Neural progenitor cell (in vitro differentiated cells): ENCODE data around the gene RETREG3. TPM values are rescaled to one million over a fixed set of nuclear protein-coding genes. Genes with fewer than 3 reads are reported as not detected.
"Not testable (repeated sequence)": the region's sequence is repeated elsewhere in the genome, so short reads cannot be mapped to it uniquely, and the experiment has no call there.

Source experiments
- DNase-seq: peaks from one replicate; pipeline ENCODE4 v3.0.0-alpha.2; 2016; ENCODE audit warnings: low spot score
- H2AFZ ChIP-seq: fragments of 200-600 bp; sonication (generic); replicated peaks from 2 replicates; pipeline ENCODE4 v1.6.1; 2016; ENCODE audit warnings: antibody characterized with exemption
- H3F3A ChIP-seq: fragments of 200-600 bp; sonication (generic); 2 replicates; pipeline ENCODE4 v1.6.1; 2016; ENCODE audit warnings: antibody characterized with exemption, low read depth
- H3K27ac ChIP-seq: fragments of 200-600 bp; sonication (generic); 2 replicates; pipeline ENCODE4 v1.5.1; 2016; ENCODE audit warnings: mild to moderate bottlenecking
- H3K27me3 ChIP-seq: fragments of 200-600 bp; sonication (generic); 2 replicates; pipeline ENCODE4 v1.6.1; 2016; ENCODE audit warnings: mild to moderate bottlenecking, moderate library complexity
- H3K36me3 ChIP-seq: fragments of 200-600 bp; sonication (generic); 2 replicates; pipeline ENCODE4 v1.5.1; 2016
- H3K4me1 ChIP-seq: fragments of 200-600 bp; sonication (generic); 2 replicates; pipeline ENCODE4 v1.6.1; 2016; ENCODE audit warnings: mixed run types
- H3K4me2 ChIP-seq: fragments of 200-600 bp; sonication (generic); 2 replicates; pipeline ENCODE4 v1.6.1; 2016
- H3K4me3 ChIP-seq: fragments of 200-600 bp; sonication (generic); 2 replicates; pipeline ENCODE4 v1.5.1; 2016
- H3K79me2 ChIP-seq: fragments of 200-600 bp; sonication (generic); 2 replicates; pipeline ENCODE4 v1.6.1; 2016; ENCODE audit warnings: low read depth
- H3K9ac ChIP-seq: fragments of 200-600 bp; sonication (generic); 2 replicates; pipeline ENCODE4 v1.6.1; 2016
- H3K9me3 ChIP-seq: fragments of 200-600 bp; sonication (generic); 2 replicates; pipeline ENCODE4 v1.5.1; 2016; ENCODE audit warnings: low read depth
- H4K20me1 ChIP-seq: fragments of 200-600 bp; sonication (generic); 2 replicates; pipeline ENCODE4 v1.6.1; 2016; ENCODE audit warnings: low read depth
- H3K27ac Mint-ChIP-seq: 3 replicates; pipeline ENCODE4 v1.8.0; 2021; ENCODE audit warnings: mixed read lengths
- H3K27me3 Mint-ChIP-seq: 2 replicates; pipeline ENCODE4 v1.8.0; 2022; ENCODE audit warnings: low read depth, mild to moderate bottlenecking, inconsistent platforms, moderate library complexity, mixed read lengths; ENCODE audit not compliant: insufficient read depth
- H3K36me3 Mint-ChIP-seq: 3 replicates; pipeline ENCODE4 v1.8.0; 2021; ENCODE audit warnings: mixed read lengths
- H3K4me1 Mint-ChIP-seq: 3 replicates; pipeline ENCODE4 v1.8.0; 2021; ENCODE audit warnings: mixed read lengths
- H3K4me3 Mint-ChIP-seq: 3 replicates; pipeline ENCODE4 v1.8.0; 2021; ENCODE audit warnings: mild to moderate bottlenecking, moderate library complexity, mixed read lengths
- H3K9me3 Mint-ChIP-seq: 3 replicates; pipeline ENCODE4 v1.8.0; 2020; ENCODE audit warnings: mixed read lengths
- EZH2 ChIP-seq: fragments of 200-600 bp; sonication (generic); IDR thresholded peaks from 2 replicates; pipeline ENCODE4 v1.6.1; 2017; ENCODE audit warnings: antibody characterized with exemption, mild to moderate bottlenecking, moderate library complexity
- EZH2phosphoT487 ChIP-seq: fragments of 200-600 bp; sonication (generic); IDR thresholded peaks from 2 replicates; pipeline ENCODE4 v1.6.1; 2017; ENCODE audit warnings: antibody characterized with exemption
- total RNA-seq: library from RNA; depleted of rRNA; stranded (reverse); fragments of >200 nt; gene quantifications from 2 replicates; pipeline ENCODE4 v1.2.3, GENCODE V29; 2015; ENCODE audit warnings: low replicate concordance
- TF ChIP-seq, protein P1 (sequence below): fragments of 200-600 bp; sonication (generic); IDR thresholded peaks from 2 replicates; pipeline ENCODE4 v1.5.1; 2017; ENCODE audit warnings: antibody characterized with exemption, mild to moderate bottlenecking

Gene RETREG3
- total RNA-seq, 1 donor from 2014 or later, result 23.6 TPM

DNA sequence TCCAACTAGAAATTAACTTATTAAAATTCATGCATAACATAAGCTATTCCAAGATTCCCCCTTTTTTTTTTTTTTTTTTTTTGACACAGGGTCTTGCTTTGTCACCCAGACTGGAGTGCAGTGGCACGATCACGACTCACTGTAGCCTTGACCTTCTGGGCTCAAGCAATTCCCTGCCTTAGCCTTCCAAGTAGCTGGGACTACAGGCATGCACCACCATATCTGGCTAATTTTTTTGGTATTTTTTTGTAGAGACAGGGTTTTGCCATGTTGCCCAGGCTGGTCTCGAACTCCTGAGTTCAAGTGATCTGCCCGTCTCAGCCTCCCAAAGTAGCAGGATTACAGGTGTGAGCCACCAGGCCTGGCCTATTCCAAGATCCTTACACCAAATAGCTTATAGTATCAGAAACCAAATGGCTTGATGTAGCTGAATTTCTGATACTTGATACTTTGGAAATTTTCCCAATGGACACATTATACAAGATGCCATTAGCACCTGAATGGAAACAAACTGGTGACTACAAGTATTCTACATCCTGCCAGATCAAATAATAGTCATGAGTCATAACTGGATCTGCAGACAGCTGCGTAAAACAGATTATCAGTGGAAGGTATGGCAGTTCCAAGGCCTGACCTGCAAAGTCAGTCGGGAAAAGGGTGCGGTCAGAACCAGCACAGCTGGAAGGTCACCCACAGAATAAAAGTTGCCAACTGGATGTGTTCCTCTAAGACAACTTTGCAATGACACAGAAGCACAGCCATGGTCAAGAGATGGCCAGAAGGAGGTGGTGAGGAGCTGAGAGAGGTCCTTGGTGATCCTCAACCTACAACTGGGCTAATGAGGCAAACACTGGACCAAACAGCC lies 14.8 kb upstream of the RETREG3 start:
- Mint-ChIP-seq H3K4me3 (no peak overlapping the region), H3K27ac (no peak overlapping the region), H3K36me3 (no peaks in the 10 kb centered on the region), H3K9me3 (no peaks in the 10 kb centered on the region), H3K4me1 (peaks cover 2% of the 10 kb centered on the region), H3K27me3 (peaks cover 3% of the 10 kb centered on the region)
- peaks cover 3% of the 10 kb centered on the region for H3F3A ChIP-seq
- no peaks in the 10 kb centered on the region for H3K79me2 ChIP-seq
- H3K27me3 ChIP-seq, result no peaks in the 10 kb centered on the region
- no peak overlapping the region for H2AFZ ChIP-seq
- peaks cover 2% of the 10 kb centered on the region for H3K4me1 ChIP-seq
- H4K20me1 ChIP-seq, result no peaks in the 10 kb centered on the region
- H3K9ac ChIP-seq, result no peak overlapping the region
- no peak for TF ChIP-seq EZH2
- no peak overlapping the region for H3K4me2 ChIP-seq
- H3K9me3 ChIP-seq, result no peaks in the 10 kb centered on the region
- no peaks in the 10 kb centered on the region for H3K36me3 ChIP-seq
- H3K4me3 ChIP-seq, result no peak overlapping the region
- H3K27ac ChIP-seq, result no peak overlapping the region
- no peak for DNase-seq

DNA sequence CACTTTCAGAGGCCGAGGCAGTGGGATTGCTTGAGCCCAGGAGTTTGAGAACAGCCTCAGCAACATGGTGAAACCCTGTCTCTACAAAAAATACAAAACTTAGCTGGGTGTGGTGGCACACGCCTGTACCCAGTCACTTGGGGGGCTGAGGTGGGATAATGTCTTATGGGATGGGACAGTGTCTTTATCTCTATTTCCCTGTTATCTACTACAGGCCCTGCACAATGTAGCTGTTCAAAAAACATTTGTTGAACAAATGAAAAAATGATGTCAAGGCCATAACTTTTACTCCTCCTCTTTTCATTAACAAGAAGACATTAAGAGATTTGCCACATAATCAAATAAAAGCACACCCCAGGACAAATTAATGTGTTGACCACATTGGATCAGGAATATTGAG lies 14.1 kb upstream of the RETREG3 start:
- Histone ChIP-seq H3K36me3 (no peaks in the 10 kb centered on the region), H3K79me2 (no peaks in the 10 kb centered on the region), H3K4me3 (no peak overlapping the region), H4K20me1 (no peaks in the 10 kb centered on the region), H3K4me2 (no peak overlapping the region), H2AFZ (no peak overlapping the region), H3F3A (peaks cover 9% of the 10 kb centered on the region), H3K27me3 (no peaks in the 10 kb centered on the region), H3K9ac (no peak overlapping the region), H3K4me1 (peaks cover 9% of the 10 kb centered on the region), H3K9me3 (no peaks in the 10 kb centered on the region), H3K27ac (no peak overlapping the region)
- H3K4me3 Mint-ChIP-seq, result no peak overlapping the region
- peaks cover 3% of the 10 kb centered on the region for H3K27me3 Mint-ChIP-seq
- no peaks in the 10 kb centered on the region for H3K36me3 Mint-ChIP-seq
- no peak for DNase-seq
- H3K4me1 Mint-ChIP-seq, result peaks cover 8% of the 10 kb centered on the region
- no peak for TF ChIP-seq EZH2
- no peak for TF ChIP-seq EZH2phosphoT487
- TF ChIP-seq, protein P1, sequence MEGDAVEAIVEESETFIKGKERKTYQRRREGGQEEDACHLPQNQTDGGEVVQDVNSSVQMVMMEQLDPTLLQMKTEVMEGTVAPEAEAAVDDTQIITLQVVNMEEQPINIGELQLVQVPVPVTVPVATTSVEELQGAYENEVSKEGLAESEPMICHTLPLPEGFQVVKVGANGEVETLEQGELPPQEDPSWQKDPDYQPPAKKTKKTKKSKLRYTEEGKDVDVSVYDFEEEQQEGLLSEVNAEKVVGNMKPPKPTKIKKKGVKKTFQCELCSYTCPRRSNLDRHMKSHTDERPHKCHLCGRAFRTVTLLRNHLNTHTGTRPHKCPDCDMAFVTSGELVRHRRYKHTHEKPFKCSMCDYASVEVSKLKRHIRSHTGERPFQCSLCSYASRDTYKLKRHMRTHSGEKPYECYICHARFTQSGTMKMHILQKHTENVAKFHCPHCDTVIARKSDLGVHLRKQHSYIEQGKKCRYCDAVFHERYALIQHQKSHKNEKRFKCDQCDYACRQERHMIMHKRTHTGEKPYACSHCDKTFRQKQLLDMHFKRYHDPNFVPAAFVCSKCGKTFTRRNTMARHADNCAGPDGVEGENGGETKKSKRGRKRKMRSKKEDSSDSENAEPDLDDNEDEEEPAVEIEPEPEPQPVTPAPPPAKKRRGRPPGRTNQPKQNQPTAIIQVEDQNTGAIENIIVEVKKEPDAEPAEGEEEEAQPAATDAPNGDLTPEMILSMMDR, result no peak
- no peaks in the 10 kb centered on the region for H3K9me3 Mint-ChIP-seq
- H3K27ac Mint-ChIP-seq, result no peak overlapping the region

DNA sequence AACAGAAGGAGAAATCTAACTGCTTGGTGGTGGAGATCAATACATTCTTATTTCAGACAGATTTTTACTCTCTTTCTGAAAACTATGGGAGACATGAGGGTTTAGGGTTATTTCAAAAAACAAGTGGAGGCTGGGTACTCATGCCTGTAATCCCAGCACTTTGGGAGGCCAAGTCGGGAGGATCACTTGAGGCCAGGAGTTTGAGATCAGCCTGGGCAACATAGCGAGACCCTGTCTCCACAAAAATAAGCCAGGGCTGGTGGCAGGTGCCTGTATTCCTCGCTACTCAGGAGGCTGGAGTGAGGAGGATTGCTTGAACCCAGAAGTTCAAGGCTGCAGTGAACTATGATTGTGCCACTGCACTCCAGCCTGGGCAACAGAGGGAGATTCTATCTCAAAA lies 12.8 kb upstream of the RETREG3 start:
- H3K36me3 ChIP-seq, H3K4me3 ChIP-seq, H3K27me3 ChIP-seq, H3K27me3 Mint-ChIP-seq, H3K9me3 ChIP-seq, H3K79me2 ChIP-seq, H3K9ac ChIP-seq, H4K20me1 ChIP-seq, H3K4me1 ChIP-seq, H3K4me2 ChIP-seq, H3K27ac Mint-ChIP-seq, H3K36me3 Mint-ChIP-seq, H3K27ac ChIP-seq, H2AFZ ChIP-seq, H3K9me3 Mint-ChIP-seq, H3K4me1 Mint-ChIP-seq, H3K4me3 Mint-ChIP-seq, DNase-seq: not testable (repeated sequence)
- H3F3A ChIP-seq, result peaks cover 20% of the 10 kb centered on the region

DNA sequence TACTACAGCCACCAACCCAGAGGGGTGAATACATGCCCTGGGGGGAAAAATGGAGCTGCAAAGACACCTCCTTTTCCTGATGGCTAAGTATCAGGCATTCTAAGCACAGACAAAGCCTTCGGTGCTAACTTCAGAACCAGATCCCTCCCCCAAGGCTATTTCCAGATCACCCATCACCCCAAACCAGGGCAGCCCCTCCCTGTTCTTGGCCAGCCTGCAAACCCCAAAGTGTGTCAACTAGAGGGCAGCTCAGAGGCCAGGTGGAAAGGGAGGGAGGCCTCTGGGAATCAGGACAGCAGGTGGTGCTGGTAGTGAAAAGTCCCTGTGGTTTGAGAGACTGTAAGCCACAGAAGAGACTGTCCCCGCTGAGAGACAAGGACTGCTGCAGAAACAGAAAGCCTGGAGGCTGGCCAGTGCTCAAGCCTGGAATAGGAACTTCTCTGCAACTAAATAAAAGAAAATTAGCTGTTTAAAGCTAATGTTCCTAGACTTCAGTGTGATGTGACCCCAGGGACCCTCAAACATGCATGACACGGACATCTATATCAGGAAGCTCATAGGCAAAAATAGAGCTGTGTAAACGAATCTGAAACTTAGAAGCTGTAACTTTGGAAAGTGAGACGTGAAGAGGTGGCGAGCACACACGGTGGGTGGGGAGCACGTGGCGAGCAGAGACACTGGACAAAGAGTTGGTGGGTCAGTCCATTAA lies 9.4 kb upstream of the RETREG3 start:
- no peak overlapping the region for H3K4me3 Mint-ChIP-seq
- Histone ChIP-seq H3F3A (peaks cover 20% of the 10 kb centered on the region), H3K36me3 (no peaks in the 10 kb centered on the region), H3K4me1 (peaks cover 9% of the 10 kb centered on the region), H3K27me3 (no peaks in the 10 kb centered on the region), H3K27ac (peak overlapping the region; percentile 31), H3K4me3 (no peak overlapping the region), H2AFZ (no peak overlapping the region), H3K9ac (no peak overlapping the region), H3K79me2 (no peaks in the 10 kb centered on the region), H3K9me3 (no peaks in the 10 kb centered on the region), H4K20me1 (no peaks in the 10 kb centered on the region), H3K4me2 (no peak overlapping the region)
- DNase-seq, result peak; percentile 70
- peaks cover 9% of the 10 kb centered on the region for H3K4me1 Mint-ChIP-seq
- no peak overlapping the region for H3K27ac Mint-ChIP-seq
- no peaks in the 10 kb centered on the region for H3K27me3 Mint-ChIP-seq
- no peaks in the 10 kb centered on the region for H3K9me3 Mint-ChIP-seq
- TF ChIP-seq, protein P1, result peak; percentile 39
- no peak for TF ChIP-seq EZH2
- H3K36me3 Mint-ChIP-seq, result peaks cover 14% of the 10 kb centered on the region
